Psoas muscle (tissue), 8 donors: ENCODE data around the gene CHTF18. TPM values are rescaled to one million over a fixed set of nuclear protein-coding genes. Genes with fewer than 3 reads are reported as not detected.

Source experiments
- ATAC-seq, 4 donors: fragments of 200-7000 bp; cut with Tn5 transposase; one replicate each; pipeline ENCODE4 v1.9.1; 2020; ENCODE audit warnings: moderate library complexity in 3 of 4, mild to moderate bottlenecking in 2 of 4
- DNase-seq, 2 donors: peaks; one replicate each; pipeline ENCODE4 v3.0.0-alpha.2; 2020
- H3K27ac ChIP-seq: fragments of 200-600 bp; one replicate; pipeline ENCODE4 v1.8.0; 2022
- H3K27me3 ChIP-seq, 3 donors: fragments of 200-600 bp in 1 of 3; one replicate each; pipeline versions ENCODE4 v1.6.1 to v1.8.0; 2013 to 2022; ENCODE audit warnings: low read length in 2 of 3, mild to moderate bottlenecking in 2 of 3, moderate library complexity in 1 of 3; ENCODE audit not compliant: insufficient read depth in 3 of 3
- H3K36me3 ChIP-seq, 2 donors: fragments of 200-600 bp in 1 of 2; one replicate each; pipeline versions ENCODE4 v1.6.1 to v1.8.0; 2013 to 2022; ENCODE audit warnings: low read depth in 1 of 2, mild to moderate bottlenecking in 1 of 2, moderate library complexity in 1 of 2; ENCODE audit not compliant: insufficient read depth in 1 of 2
- H3K4me1 ChIP-seq: fragments of 200-600 bp; one replicate; pipeline ENCODE4 v1.8.0; 2022
- H3K4me3 ChIP-seq: fragments of 200-600 bp; one replicate; pipeline ENCODE4 v1.8.0; 2022; ENCODE audit warnings: mild to moderate bottlenecking
- H3K9me3 ChIP-seq: fragments of 200-600 bp; one replicate; pipeline ENCODE4 v1.8.0; 2022
- CTCF ChIP-seq: fragments of 200-600 bp; IDR thresholded peaks from one replicate; pipeline ENCODE4 v1.8.0; 2022; ENCODE audit warnings: antibody characterized with exemption
- WGBS, 3 donors: extraction: QIAGEN DNeasy Blood & Tissue Kit; methylation state at CpG; one replicate each; pipeline versions ENCODE4 v1.1.6 to v1.1.7; 2013; 5-methylcytosine and 5-hydroxymethylcytosine counted together
- intact Hi-C, 2 donors: fragments of 100-400 bp; cut with DNase I; formaldehyde crosslinking; loops; one replicate each; pipeline versions ENCODE4 v1.11.0 to v1.14.2; 2022
- polyA plus RNA-seq, 3 donors: library from polyadenylated mRNA; stranded (reverse); fragments of 200-250 nt; gene quantifications; one replicate each; pipeline ENCODE4 v1.2.3, GENCODE V29; 2013
- total RNA-seq, 4 donors: library from RNA; stranded (reverse); fragmentation: NEBNext Ultra II Directional in 2 of 4; extraction: Animal tissue kit (Norgen Biotek cat#: 25700) in 2 of 4; gene quantifications; one replicate each; pipeline versions ENCODE4 v1.2.1 to v1.2.4, GENCODE V29; 2021 to 2023
- donor health status: healthy with polysubstance abuse.
- donor health status: DM: no; HTN: no; CAD: no; lungs with moderate emphysema.
- donor health status: Bipolar disorder and iron deficiency.
- donor health status: healthy.
- donor health status: DM: yes; HTN: yes; CAD: no.
- donor health status: DM: no; HTN: no; CAD: no.
- donor health status: DM: no; HTN: no; CAD: no.
- donor health status: DM: yes; HTN: yes; CAD: no.

CHTF18 gene
- total and polyA plus RNA-seq, 7 donors = 1.7 to 8.4 (median 3.9) TPM

DNA sequence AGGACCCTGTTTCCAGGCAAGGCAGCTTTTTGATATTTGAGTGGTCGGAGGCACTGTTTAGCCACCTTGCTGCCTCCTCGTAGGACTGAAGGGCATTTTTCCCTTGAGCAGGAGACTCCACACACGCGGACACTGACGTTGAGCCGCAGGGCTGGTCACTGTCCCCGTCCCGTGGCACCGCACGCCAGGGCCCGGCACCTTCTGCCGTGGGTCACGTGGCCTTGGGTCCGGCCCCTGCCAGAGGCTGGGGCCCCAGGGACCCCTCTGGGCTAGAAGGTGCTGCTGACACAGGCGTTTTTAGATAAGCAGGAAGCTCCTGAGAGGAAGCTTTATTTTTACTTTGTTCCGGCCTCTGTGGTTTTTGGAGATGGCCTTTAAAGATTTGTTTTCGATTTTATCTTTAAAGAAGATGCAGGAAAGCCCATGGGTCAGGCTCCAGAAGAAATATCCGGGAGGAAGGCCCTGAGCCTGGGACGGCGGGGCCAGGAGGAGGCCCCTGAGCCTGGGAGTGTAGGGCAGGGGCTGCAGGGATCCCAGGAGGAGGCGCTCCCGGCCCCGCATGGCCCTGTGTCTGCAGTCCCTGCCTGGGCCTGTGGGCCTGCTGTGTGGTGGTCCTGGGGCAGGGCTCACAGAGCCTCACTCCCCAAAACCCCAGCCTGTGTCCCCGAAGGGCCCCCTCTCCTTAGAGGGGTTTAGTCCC is 42.6 kb downstream of the CHTF18 start:
- no peaks in the 10 kb centered on the region for H3K4me1 ChIP-seq
- H3K27me3 ChIP-seq = peaks cover 0 to 30% (median 12%) of the 10 kb centered on the region in 3 donors
- intact Hi-C loops = no loop called here
- ATAC-seq = no peak
- no peak overlapping the region for H3K27ac ChIP-seq
- 69 to 70% (median 70%) methylated on average over 24 of the region's 24 CpGs for WGBS, 3 donors
- no peak for TF ChIP-seq CTCF
- H3K9me3 ChIP-seq = peaks cover 3% of the 10 kb centered on the region
- H3K4me3 ChIP-seq = no peak overlapping the region
- no peak for DNase-seq
- H3K36me3 ChIP-seq = no peaks in the 10 kb centered on the region

DNA sequence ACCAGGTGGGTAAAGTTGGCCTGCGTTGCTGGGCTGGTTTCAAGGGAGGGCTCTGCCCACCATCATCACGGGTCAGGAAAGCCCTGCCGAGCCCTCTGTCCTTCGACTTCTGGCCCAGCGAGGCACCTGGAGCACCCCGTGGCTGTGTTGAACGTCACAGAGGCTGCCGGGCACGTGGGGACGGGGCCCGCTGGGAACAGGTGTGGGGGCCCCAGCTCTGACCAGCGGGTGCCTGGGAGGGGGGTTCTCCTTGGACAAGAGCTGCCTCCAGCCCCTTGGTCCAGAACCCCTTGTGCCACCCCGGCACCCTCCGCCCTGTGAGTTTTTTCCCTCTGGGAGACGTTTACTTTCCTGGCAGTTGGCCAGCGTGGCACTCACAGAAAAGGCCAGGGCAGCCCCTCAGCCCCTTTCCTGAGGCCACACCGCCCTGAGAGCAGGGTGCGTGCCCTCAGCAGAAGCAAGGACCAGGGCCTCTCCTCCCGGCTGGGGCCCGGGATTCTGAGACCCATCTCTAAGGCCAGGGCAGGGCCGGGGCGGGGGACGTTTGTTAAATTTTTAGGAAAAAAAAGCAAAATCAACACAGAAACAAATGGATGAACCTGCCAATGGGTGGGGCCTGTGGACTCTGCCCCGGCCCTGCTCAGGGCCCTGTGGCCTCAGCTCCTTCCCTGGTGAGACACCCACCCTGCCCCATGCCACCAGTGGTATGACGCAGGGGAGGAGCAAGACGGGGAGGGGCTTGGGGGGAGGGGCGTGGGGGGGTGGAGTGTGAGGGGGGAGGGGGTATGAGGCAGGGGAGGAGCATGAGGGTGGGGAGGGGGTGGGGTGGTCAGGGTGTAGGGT is 43.4 kb downstream of the CHTF18 start:
- no peak for DNase-seq
- 64 to 68% (median 65%) methylated on average over 21 to 27 of the region's 27 CpGs for WGBS, 3 donors
- peaks cover 11% of the 10 kb centered on the region for H3K9me3 ChIP-seq
- no peaks in the 10 kb centered on the region for H3K4me1 ChIP-seq
- no peaks in the 10 kb centered on the region for H3K36me3 ChIP-seq
- no peak for ATAC-seq
- peaks cover 0 to 29% (median 12%) of the 10 kb centered on the region in 3 donors for H3K27me3 ChIP-seq
- no peak overlapping the region for H3K27ac ChIP-seq
- H3K4me3 ChIP-seq = no peak overlapping the region
- no peak for TF ChIP-seq CTCF
- intact Hi-C loops = no loop called here

GRCh38 chr16:832652-833336 is 44.4 kb downstream of the CHTF18 start:
- no peak for ATAC-seq
- Histone ChIP-seq H3K36me3 (no peaks in the 10 kb centered on the region), H3K9me3 (peaks cover 15% of the 10 kb centered on the region), H3K4me1 (no peaks in the 10 kb centered on the region), H3K27me3 (peaks cover 0 to 29% (median 7%) of the 10 kb centered on the region in 3 donors), H3K27ac (no peak overlapping the region), H3K4me3 (no peak overlapping the region)
- intact Hi-C loops = no loop called here
- WGBS, 3 donors = 39 to 42% (median 40%) methylated on average over 32 to 35 of the region's 35 CpGs
- no peak for DNase-seq
- no peak for TF ChIP-seq CTCF

DNA sequence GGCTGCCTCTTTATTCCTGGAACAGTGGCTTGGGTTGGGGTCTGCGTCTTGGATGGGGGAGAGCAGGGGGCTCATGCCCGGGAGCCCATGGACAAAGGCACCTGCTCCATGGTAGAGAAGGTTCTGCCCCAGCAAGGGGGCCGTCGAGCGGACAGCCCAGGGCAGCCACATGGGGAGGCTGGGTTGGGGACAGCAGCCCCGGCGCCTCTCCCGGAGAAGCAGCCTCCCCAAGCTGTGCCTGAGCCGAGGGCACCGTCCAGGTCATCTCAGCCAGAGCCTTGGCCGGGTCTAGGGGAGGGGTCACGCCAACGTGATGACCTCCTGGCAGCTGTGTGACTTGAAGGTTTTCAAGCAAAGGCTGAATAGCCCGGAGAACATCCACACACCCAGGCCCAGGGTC is 45.0 kb downstream of the CHTF18 start:
- H3K4me3 ChIP-seq = no peak overlapping the region
- ATAC-seq = no peak
- WGBS, 3 donors = 73 to 84% (median 80%) methylated on average over 13 to 14 of the region's 14 CpGs
- H3K9me3 ChIP-seq = peaks cover 15% of the 10 kb centered on the region
- H3K36me3 ChIP-seq = no peaks in the 10 kb centered on the region
- no peak overlapping the region for H3K27ac ChIP-seq
- no peaks in the 10 kb centered on the region for H3K4me1 ChIP-seq
- no peak for TF ChIP-seq CTCF
- peaks cover 0 to 29% (median 7%) of the 10 kb centered on the region in 3 donors for H3K27me3 ChIP-seq
- DNase-seq = no peak
- intact Hi-C loops = no loop called here
